Liver (tissue), 3 donors: ENCODE data around the gene MASP1.

ENCODE experiments used
- CTCF ChIP-seq: fragments of 150-350 bp; IDR thresholded peaks from 2 replicates; pipeline ENCODE4 v1.5.1; 2017; ENCODE audit warnings: improper control_type of control experiment, low read depth, low read length; ENCODE audit not compliant: missing input control
- EGR1 ChIP-seq, 2 donors: IDR thresholded peaks; 2 replicates each; pipeline ENCODE4 v1.6.1; 2016 to 2018; ENCODE audit warnings: antibody characterized with exemption in 2 of 2, low read depth in 2 of 2
- GABPA ChIP-seq, 2 donors: IDR thresholded peaks in 1 of 2; conservative IDR thresholded peaks in 1 of 2; 2 replicates each; pipeline ENCODE4 v1.6.1; 2016; ENCODE audit warnings: antibody characterized with exemption in 2 of 2, mild to moderate bottlenecking in 1 of 2, moderate library complexity in 1 of 2
- JUND ChIP-seq, 2 donors: IDR thresholded peaks; 2 replicates each; pipeline ENCODE4 v1.6.1; 2016; ENCODE audit warnings: antibody characterized with exemption in 2 of 2
- MAX ChIP-seq: IDR thresholded peaks from 2 replicates; pipeline ENCODE4 v1.6.1; 2016; ENCODE audit warnings: antibody characterized with exemption
- RAD21 ChIP-seq, 2 donors: IDR thresholded peaks; 2 replicates each; pipeline ENCODE4 v1.6.1; 2016; ENCODE audit warnings: antibody characterized with exemption in 2 of 2, mild to moderate bottlenecking in 2 of 2
- REST ChIP-seq: IDR thresholded peaks from 2 replicates; pipeline ENCODE4 v1.6.1; 2016; ENCODE audit warnings: antibody characterized with exemption, mild to moderate bottlenecking
- TAF1 ChIP-seq: conservative IDR thresholded peaks from 2 replicates; pipeline ENCODE4 v1.6.1; 2016; ENCODE audit warnings: antibody characterized with exemption, mild to moderate bottlenecking
- ZBTB33 ChIP-seq: IDR thresholded peaks from 2 replicates; pipeline ENCODE4 v1.6.1; 2016; ENCODE audit warnings: antibody characterized with exemption
- donor health status: healthy.
- donor health status: healthy.

- TF ChIP-seq CTCF (no peak), MAX (no peak), TAF1 (no peak), ZBTB33 (no peak), EGR1 (IDR thresholded peaks at IDR 0.05; ENCODE audit: low read depth in 2 of 2) (no peak), GABPA (IDR thresholded peaks at IDR 0.05 in 1 of 2, conservative IDR thresholded peaks at IDR 0.05 in 1 of 2) (no peak), JUND (IDR thresholded peaks at IDR 0.05) (no peak), RAD21 (IDR thresholded peaks at IDR 0.05) (no peak), REST (no peak)
Measured at GRCh38 chr3:187209491-187209890, 82.0 kb downstream of the MASP1 start.
